Epithelial cell of esophagus (primary cell): ENCODE data around the gene GRIA3.

Experiments
- DNase-seq: peaks from one replicate; pipeline ENCODE4 v3.0.0; 2010; ENCODE audit warnings: low read depth
- H3K4me3 ChIP-seq: 2 replicates; pipeline ENCODE4 v1.5.1; 2011; ENCODE audit warnings: mild to moderate bottlenecking, low read length, control low read depth
- TF ChIP-seq, protein P1 (sequence below): IDR thresholded peaks from 2 replicates; pipeline ENCODE4 v1.5.1; 2011; ENCODE audit warnings: low read depth, mild to moderate bottlenecking, low read length, control low read depth, inconsistent platforms; ENCODE audit not compliant: insufficient read depth; ENCODE audit errors: missing control alignments

Gene GRIA3

DNA sequence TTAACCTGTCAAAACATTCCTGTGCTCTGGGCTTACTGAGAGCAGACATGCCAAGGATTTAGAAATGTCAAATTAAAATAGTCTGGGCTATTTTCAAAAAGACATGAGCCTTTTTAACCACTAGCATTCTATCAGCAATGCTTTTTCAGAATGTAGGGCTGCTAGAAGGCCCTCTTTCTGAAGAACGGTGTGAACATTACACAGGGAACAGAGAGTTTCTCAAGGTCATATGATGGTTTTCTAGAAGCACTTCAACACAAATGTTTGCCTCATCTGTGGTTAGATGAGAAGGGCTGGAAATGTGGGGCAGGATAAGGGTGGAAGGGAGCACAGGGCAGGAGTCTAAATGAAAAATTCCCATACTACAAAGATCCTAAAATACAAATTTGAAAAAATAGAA is 39.3 kb downstream of the GRIA3 start:
- DNase-seq = no peak
- TF ChIP-seq, protein P1, sequence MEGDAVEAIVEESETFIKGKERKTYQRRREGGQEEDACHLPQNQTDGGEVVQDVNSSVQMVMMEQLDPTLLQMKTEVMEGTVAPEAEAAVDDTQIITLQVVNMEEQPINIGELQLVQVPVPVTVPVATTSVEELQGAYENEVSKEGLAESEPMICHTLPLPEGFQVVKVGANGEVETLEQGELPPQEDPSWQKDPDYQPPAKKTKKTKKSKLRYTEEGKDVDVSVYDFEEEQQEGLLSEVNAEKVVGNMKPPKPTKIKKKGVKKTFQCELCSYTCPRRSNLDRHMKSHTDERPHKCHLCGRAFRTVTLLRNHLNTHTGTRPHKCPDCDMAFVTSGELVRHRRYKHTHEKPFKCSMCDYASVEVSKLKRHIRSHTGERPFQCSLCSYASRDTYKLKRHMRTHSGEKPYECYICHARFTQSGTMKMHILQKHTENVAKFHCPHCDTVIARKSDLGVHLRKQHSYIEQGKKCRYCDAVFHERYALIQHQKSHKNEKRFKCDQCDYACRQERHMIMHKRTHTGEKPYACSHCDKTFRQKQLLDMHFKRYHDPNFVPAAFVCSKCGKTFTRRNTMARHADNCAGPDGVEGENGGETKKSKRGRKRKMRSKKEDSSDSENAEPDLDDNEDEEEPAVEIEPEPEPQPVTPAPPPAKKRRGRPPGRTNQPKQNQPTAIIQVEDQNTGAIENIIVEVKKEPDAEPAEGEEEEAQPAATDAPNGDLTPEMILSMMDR = no peak
- H3K4me3 ChIP-seq = no peak overlapping the region

DNA sequence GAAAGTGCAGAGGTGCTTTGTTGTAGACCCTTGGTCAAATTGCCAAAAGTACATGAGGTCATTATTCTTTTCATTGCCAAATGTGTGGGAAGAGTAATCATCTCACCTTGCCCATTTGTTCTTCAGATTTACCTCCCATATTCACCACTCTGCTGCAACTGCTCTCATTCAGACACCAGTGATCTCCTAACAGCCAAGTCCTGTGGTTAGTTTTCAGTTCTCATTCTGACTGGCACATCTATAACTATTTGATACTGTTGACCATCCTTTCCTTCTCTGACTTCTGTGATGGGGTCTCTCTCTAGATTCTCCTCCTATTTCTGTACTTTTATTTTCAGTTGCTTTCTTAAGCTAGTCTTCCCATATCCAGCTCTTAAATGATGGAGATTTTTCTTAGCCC is 39.8 kb downstream of the GRIA3 start:
- H3K4me3 ChIP-seq = no peak overlapping the region
- DNase-seq = no peak
- TF ChIP-seq, protein P1 = no peak

DNA sequence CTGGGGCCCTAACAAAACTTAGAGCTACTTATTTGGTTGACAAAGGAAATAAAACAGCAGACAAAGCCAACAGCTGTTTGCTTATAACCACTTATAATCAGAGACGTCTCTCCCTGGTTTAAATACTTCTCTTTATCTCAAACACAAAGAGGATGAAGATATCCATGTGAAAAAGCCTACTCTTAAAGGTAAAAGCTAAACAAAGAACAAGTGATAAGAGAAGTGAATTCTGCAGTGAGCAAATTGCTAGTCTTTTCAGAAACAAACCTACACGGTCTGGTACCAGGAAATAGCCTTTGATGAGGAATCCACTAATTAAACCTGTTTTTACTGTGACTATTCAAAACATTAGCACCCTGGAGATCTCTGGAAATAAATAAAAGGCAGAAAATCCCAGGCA is 46.7 kb downstream of the GRIA3 start:
- no peak overlapping the region for H3K4me3 ChIP-seq
- DNase-seq = no peak
- TF ChIP-seq, protein P1 = no peak

DNA sequence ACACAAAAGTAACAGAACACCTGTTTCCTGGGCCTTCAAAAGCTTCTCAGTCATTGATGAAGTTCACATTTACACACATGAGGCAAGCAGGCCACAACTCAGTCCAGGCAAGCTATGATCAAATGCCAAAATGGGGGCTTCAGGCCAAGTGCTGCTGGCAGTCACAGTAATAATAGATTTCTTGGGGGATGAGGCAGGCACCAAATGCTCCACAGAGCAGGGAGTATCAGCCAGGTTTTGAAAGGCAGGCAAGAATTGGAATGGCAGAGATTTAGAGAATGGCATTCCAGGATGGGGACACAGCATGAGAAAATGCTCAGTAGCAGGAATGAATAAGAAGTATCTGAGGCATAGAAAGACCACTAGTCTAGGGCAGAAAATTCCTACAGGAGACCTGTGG is 52.8 kb downstream of the GRIA3 start:
- no peak overlapping the region for H3K4me3 ChIP-seq
- no peak for DNase-seq
- TF ChIP-seq, protein P1 = no peak

- no peak for DNase-seq
- H3K4me3 ChIP-seq = no peak overlapping the region
- TF ChIP-seq, protein P1 = no peak
Observed at GRCh38 chrX:123237271-123237670, 53.2 kb downstream of the GRIA3 start.

DNA sequence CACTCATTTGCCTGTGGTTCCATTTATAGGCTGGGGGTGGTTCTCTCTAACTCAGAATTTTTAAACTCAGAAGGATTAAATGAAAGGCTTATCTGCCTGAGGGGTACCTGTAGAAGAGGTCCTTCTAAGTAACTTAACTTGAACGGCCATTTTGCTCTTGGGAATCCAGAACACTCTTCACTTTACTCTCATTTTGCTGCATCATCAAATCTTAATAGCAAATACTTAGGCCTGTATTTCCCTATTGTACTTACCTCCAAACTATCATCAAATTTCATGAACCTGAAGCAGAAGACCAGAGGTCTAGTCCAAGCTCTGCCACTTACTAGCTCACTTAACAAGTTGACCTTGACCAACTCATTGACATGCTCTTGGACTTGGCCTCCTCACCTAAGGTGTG is 70.4 kb downstream of the GRIA3 start:
- TF ChIP-seq, protein P1 = no peak
- no peak for DNase-seq
- H3K4me3 ChIP-seq = no peak overlapping the region

DNA sequence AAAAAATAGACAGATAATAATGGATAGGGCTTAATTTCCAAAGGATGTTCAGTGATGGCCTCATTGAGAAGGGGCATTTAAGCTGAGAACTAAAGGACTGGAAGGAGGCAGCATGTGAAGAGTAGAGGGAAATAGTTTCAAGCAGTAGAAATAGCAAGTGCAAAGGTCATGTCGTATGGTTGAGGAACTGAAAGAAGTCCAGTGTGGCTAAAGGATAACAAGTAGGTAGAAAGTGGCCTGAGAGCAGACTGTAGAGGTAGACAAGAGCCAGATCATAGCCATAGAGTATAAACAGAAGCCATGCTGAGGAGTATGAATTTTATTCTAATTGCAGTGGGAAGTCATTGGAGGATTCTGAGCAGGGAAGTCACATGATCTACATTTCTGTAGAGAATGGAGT is 72.3 kb downstream of the GRIA3 start:
- no peak overlapping the region for H3K4me3 ChIP-seq
- TF ChIP-seq, protein P1 = no peak

More for the DNA sequence above, 72.3 kb downstream of the GRIA3 start:
- no peak for DNase-seq
